HG03432 (cell line): Measurements from ENCODE around the gene ANKRD45.
"Not testable (repeated sequence)": the region's sequence is repeated elsewhere in the genome, so short reads cannot be mapped to it uniquely, and the experiment has no call there.

Experiments
- ATAC-seq: cut with Tn5 transposase; IDR thresholded peaks from one replicate; pipeline ENCODE4 v1.9.1; 2021; ENCODE audit warnings: mild to moderate bottlenecking, moderate library complexity; ENCODE audit not compliant: unreplicated experiment

Gene ANKRD45

GRCh38 chr1:173646656-173647055, 23.0 kb downstream of the ANKRD45 start:
- ATAC-seq, result no peak

- not testable (repeated sequence) for ATAC-seq
These were observed 27.1 kb downstream of the ANKRD45 start for GRCh38 chr1:173642450-173643139.

GRCh38 chr1:173639102-173639501, 30.5 kb downstream of the ANKRD45 start:
- no peak for ATAC-seq

- ATAC-seq, result no peak
These were observed 31.3 kb downstream of the ANKRD45 start for GRCh38 chr1:173638043-173639021.

GRCh38 chr1:173637236-173638042, 32.2 kb downstream of the ANKRD45 start:
- not testable (repeated sequence) for ATAC-seq

- no peak for ATAC-seq
These were observed 34.5 kb downstream of the ANKRD45 start, which contains the start of gene TEX50 for GRCh38 chr1:173635116-173635515. Gene TEX50, plus strand, starts transcription at chr1:173635338. Its CDS starts 184 bp downstream, at chr1:173635522.

- no peak for ATAC-seq
These were observed 40.8 kb downstream of the ANKRD45 start for GRCh38 chr1:173628888-173629287.

- ATAC-seq, result no peak
These were observed 42.4 kb downstream of the ANKRD45 start for GRCh38 chr1:173627269-173627668.

- no peak for ATAC-seq
These were observed 52.8 kb downstream of the ANKRD45 start for GRCh38 chr1:173616859-173617258.

GRCh38 chr1:173613086-173613485, 56.6 kb downstream of the ANKRD45 start:
- ATAC-seq, result not testable (repeated sequence)

- no peak for ATAC-seq
These were observed 61.0 kb downstream of the ANKRD45 start for GRCh38 chr1:173608503-173609216.

- ATAC-seq, result no peak
These were observed 66.5 kb downstream of the ANKRD45 start, which contains the start of gene SLC9C2 for GRCh38 chr1:173603056-173603591. Gene SLC9C2, minus strand, starts transcription at chr1:173603072. Its CDS starts 1,296 bp downstream, at chr1:173601776.

- ATAC-seq, result peak; percentile 60
These were observed 68.1 kb downstream of the ANKRD45 start for GRCh38 chr1:173601588-173601987.

GRCh38 chr1:173596097-173596825, 73.4 kb downstream of the ANKRD45 start:
- no peak for ATAC-seq

- ATAC-seq, result not testable (repeated sequence)
These were observed 78.5 kb downstream of the ANKRD45 start for GRCh38 chr1:173591138-173591537.

GRCh38 chr1:173590557-173590956, 79.1 kb downstream of the ANKRD45 start:
- ATAC-seq, result no peak

- no peak for ATAC-seq
These were observed 88.1 kb downstream of the ANKRD45 start for GRCh38 chr1:173581383-173582079.

- no peak for ATAC-seq
These were observed 89.0 kb downstream of the ANKRD45 start for GRCh38 chr1:173580658-173581057.

GRCh38 chr1:173580071-173580470, 89.6 kb downstream of the ANKRD45 start:
- ATAC-seq, result no peak
